HS-27A (cell line): Measurements from ENCODE around the gene MGAT4B.
"Not testable (repeated sequence)": the region's sequence is repeated elsewhere in the genome, so short reads cannot be mapped to it uniquely, and the experiment has no call there.

Experiments
- DNase-seq: peaks from one replicate; pipeline ENCODE4 v3.0.0-alpha.2; 2012; ENCODE audit warnings: low read depth, missing footprints

Gene MGAT4B

DNA sequence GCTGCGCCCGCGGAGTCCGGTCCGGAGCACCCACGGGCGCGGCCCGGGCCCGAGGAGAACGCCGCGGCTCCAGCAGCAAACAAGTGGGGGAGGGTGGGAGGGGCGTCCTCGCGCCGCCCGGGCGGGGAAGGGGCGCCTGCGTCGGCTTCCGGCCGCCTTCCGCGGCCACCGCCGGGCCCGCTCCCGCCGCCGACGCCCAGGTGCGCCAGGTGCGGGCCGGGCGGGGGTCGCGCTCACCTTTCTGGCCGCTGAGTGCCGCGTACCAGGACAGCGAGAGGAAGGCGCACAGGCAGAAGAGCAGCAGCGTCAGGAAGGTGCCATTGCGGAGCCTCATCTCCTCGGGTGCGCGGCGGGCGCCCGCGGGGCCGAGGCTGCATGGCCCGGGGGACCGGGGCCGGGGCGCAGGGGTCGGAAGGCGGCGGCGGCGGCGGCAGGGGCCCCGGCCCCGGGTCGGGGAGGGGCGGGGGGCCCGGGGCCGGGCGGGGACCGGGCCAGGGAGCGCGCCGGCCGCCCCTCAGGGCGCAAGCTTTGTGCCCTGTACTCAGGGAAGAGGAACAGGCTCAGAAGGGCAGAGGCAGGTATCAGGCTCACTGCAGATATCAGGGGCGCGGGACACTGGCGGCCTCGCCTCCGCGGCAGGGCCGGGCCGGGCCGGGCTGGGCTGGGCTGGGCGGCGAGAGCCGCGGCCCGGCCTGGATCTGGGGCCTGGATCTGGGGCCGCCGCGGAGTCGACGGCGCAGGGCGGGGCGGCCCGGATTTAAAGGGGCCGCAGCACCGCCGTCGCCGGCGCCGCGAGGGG lies at the start of gene MGAT4B:
Gene MGAT4B, minus strand, starts transcription at position 617 of the 799 bp plus-strand sequence. Its CDS starts 283 bp downstream, at position 334.
- no peak for DNase-seq

- no peak for DNase-seq
These were observed 47.7 kb upstream of the MGAT4B start for GRCh38 chr5:179854356-179854755.

DNA sequence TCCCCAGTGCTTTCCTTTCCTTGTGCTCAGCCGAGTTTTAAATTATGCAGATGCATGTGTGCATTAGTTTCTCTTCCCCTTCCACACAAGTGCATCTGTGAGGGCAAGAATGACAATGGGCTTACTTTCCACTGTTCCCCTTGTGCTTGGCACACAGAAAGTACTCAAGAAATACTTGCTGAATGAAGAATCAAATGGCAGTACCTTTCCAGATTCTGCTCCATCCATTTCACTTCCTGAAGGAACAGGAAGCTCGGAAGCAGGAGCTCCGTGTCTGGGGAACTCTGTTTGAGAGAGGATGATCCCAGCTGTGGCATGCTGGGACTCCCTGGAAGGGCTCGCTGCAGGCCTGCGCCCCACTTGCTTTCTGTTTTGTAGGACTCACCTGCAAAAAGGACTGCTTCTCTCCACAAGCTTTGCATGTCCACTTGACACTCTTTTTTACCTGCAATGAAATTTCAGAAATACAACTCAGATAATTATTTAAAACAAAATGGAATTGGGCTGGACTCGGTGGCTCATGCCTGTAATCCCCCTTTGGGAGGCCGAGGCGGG lies 46.4 kb upstream of the MGAT4B start:
- DNase-seq: no peak

- no peak for DNase-seq
These were observed 35.0 kb upstream of the MGAT4B start for GRCh38 chr5:179841621-179842020.

- DNase-seq: no peak
These were observed 34.1 kb upstream of the MGAT4B start for GRCh38 chr5:179840766-179841165.

DNA sequence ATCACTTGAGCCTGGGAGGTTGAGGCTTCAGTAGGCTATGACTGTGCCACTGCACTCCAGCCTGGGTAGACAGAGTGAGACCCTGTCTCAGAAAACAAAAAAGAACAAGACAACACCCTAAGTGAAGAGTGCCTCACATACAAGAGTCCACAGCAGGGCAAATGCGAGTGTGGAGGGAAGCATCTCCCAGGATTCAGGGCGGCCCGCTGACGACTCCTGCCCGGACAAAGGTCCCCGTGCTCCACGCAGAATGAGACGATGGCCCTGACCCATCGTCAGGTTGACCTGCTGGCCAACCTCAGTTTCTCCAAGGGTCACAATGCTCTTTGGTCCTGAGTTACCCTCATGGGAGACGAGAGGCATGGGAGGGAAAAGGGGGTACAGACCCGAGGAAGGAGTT lies 33.7 kb upstream of the MGAT4B start:
- no peak for DNase-seq

DNA sequence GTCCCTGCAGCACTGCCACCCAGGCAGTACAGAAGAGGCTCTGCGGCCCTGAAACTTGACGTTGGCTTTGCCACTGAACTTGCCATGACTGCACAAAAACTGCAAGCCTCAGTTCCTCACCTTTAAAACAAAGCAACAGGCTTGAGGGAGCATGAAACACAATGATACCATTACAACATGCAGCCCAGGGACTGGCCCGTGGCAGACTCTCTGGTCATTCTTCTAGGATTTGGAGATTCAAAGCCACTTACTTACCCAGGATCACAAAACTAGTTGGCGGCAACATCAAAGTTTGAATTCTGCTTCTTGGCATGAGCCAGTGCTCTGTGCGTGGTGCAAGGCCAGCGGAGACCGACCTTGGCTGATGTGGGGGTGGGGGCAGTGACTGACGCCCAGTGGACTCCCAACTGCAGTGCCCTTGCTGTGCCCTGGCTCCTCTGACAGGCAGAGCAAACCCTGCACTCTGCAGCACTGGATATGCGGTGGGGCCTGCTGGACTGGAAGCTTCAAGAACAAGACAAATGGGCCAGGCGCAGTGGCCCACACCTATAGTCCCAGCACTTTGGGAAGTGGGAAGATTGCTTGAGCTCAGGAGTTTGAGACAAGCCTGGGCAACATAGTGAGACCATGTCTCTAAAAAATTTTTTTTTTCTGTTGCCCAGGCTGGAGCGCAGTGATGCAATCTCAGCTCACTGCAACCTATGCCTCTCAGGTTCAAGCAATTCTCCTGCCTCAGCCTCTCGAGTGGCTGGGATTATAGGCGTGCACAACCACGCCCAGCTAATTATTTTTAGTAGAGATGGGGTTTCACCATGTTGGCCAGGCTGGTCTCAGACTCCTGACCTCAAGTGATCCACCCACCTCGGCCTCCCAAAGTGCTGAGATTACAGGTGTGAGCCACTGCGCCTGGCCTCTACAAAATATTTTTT lies 32.9 kb upstream of the MGAT4B start:
- DNase-seq: no peak

- DNase-seq: no peak
These were observed 30.7 kb upstream of the MGAT4B start for GRCh38 chr5:179837076-179838011.

- no peak for DNase-seq
These were observed 29.8 kb upstream of the MGAT4B start for GRCh38 chr5:179836225-179837019.

- not testable (repeated sequence) for DNase-seq
These were observed 28.2 kb upstream of the MGAT4B start for GRCh38 chr5:179834871-179835270.

DNA sequence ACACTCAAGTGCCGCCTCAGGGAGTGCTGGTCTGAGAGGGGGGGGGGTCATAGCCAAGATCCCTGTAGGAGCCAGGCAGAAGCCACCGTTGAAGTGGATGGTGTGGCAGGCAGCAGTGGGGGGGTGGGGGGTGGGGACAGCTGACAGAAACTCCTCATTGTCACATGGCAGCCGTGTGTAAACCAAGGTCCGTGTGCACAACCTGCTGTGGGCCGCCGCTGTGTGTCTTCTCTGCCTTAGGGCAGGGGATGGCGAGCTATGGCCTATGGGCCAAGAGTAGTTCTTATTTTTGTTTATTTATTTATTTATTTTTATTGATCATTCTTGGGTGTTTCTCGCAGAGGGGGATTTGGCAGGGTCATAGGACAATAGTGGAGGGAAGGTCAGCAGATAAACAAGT lies 27.5 kb upstream of the MGAT4B start:
- no peak for DNase-seq

- DNase-seq: no peak
These were observed 27.0 kb upstream of the MGAT4B start for GRCh38 chr5:179833709-179834070.

- DNase-seq: no peak
These were observed 26.5 kb upstream of the MGAT4B start for GRCh38 chr5:179833056-179833708.

DNA sequence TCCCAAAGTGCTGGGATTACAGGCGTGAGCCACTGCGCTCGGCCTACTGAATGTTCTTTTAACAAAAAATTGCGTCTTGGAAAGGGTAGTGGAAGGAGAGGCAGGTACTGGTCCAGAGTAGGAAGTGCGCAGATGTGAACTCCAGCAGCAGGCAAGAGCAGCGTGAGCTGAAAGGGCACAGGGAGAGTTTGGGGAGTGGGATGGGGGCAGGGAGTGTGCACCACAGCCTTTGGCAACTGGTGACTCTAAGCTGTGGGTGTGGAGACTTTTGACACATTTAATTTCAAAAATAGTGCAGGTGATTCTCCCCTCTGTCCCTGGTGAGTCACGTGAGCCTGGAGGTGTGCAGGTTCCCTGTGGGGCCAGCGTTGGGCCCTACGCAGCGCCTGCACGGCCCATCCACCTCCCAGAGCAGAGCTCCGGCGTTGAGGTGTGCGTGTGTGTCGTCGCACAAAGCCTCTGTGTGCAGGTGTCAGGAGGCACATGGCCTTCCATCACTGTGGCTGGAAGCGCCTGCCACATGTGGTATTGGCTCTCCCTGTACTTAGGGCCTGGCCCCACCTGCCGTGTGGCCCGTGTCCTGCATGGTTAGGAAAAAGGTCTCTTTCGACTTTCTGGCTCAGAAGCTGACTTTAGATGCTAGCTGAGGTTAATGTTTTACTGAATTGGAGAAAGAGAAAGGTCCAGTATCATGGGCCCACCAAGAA lies 25.5 kb upstream of the MGAT4B start:
- DNase-seq: no peak

- DNase-seq: no peak
These were observed 24.3 kb upstream of the MGAT4B start for GRCh38 chr5:179830818-179831468.

GRCh38 chr5:179829732-179830435 lies 23.2 kb upstream of the MGAT4B start:
- no peak for DNase-seq

DNA sequence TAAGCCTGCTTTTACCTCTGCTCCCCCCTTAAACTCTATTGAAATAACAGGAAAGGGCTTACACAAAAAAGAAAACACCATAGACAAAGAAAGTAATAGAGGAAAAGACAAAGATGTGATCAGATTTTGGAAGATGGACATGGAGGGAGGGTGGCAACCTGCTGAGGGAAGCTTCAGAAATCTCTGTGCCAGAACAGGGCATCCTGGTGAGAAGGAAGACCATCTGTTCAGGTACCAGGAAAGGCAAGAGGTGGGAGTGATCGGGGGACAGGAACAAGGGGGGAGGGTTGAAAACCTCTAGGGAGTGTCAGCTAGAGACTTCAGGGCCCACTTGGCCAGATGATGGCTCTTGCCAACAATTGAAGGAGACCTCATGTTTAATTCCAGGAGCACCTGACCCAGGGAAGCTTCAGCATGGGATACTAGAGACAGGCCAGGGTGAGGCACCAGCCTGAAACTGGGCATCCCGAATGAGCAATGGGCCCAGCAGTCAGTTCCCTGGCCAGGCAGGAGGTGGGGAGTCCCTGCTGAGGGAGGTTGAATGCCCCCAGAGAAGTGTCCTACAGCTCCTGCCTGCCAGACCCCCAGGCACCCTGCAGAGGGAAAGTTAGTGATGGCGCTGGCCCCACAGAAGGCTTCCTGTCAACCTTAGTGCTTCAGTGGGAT lies 22.2 kb upstream of the MGAT4B start:
- DNase-seq: no peak

GRCh38 chr5:179827680-179828079 lies 21.0 kb upstream of the MGAT4B start:
- DNase-seq: no peak
